GM21576 (cell line): ENCODE data around the gene AP2A1.
"Not testable (repeated sequence)": the region's sequence is repeated elsewhere in the genome, so short reads cannot be mapped to it uniquely, and the experiment has no call there.

Experiments
- ATAC-seq: cut with Tn5 transposase; IDR thresholded peaks from one replicate; pipeline ENCODE4 v1.9.1; 2021; ENCODE audit warnings: mild to moderate bottlenecking, moderate library complexity; ENCODE audit not compliant: unreplicated experiment

AP2A1 gene

GRCh38 chr19:49766930-49767299 is at the start of gene AP2A1:
AP2A1 (plus strand) TSS chr19:49767001; CDS start chr19:49767134, 133 bp downstream.
- ATAC-seq: no peak

- no peak for ATAC-seq
These were observed 48.3 kb upstream of the AP2A1 start for GRCh38 chr19:49718511-49718910.

- no peak for ATAC-seq
These were observed 47.8 kb upstream of the AP2A1 start for GRCh38 chr19:49718991-49719390.

- not testable (repeated sequence) for ATAC-seq
These were observed 47.4 kb upstream of the AP2A1 start for GRCh38 chr19:49719420-49719819.

GRCh38 chr19:49727217-49728030 is 39.4 kb upstream of the AP2A1 start:
- no peak for ATAC-seq

- ATAC-seq: no peak
These were observed 36.6 kb upstream of the AP2A1 start for GRCh38 chr19:49730166-49730565.

- no peak for ATAC-seq
These were observed 28.5 kb upstream of the AP2A1 start for GRCh38 chr19:49738268-49738667.

- ATAC-seq: no peak
These were observed 27.7 kb upstream of the AP2A1 start for GRCh38 chr19:49739098-49739497.

- ATAC-seq: no peak
These were observed 26.9 kb upstream of the AP2A1 start for GRCh38 chr19:49739933-49740332.

GRCh38 chr19:49741210-49741844 is 25.5 kb upstream of the AP2A1 start:
- no peak for ATAC-seq

GRCh38 chr19:49744946-49745381 is 21.8 kb upstream of the AP2A1 start:
- no peak for ATAC-seq

- no peak for ATAC-seq
These were observed 20.4 kb upstream of the AP2A1 start for GRCh38 chr19:49746206-49746958.

GRCh38 chr19:49749055-49749716 is 17.6 kb upstream of the AP2A1 start:
- no peak for ATAC-seq

- ATAC-seq: no peak
These were observed 17.0 kb upstream of the AP2A1 start for GRCh38 chr19:49749771-49750170.

GRCh38 chr19:49752701-49753100 is 14.1 kb upstream of the AP2A1 start:
- no peak for ATAC-seq

GRCh38 chr19:49755956-49756355 is 10.8 kb upstream of the AP2A1 start:
- ATAC-seq: no peak

GRCh38 chr19:49758292-49758691 is 8.5 kb upstream of the AP2A1 start:
- no peak for ATAC-seq

GRCh38 chr19:49761249-49761624 is 5.6 kb upstream of the AP2A1 start:
- ATAC-seq: no peak

- no peak for ATAC-seq
These were observed 5.0 kb upstream of the AP2A1 start for GRCh38 chr19:49761625-49762311.

- no peak for ATAC-seq
These were observed 3.6 kb upstream of the AP2A1 start, which contains the start of gene TSKS for GRCh38 chr19:49763230-49763629. TSKS (minus strand) TSS chr19:49763306; CDS start chr19:49763247, 59 bp downstream.
